RKO (cell line): ENCODE results near the gene HMGB3.
A peak's percentile ranks its signal among the peaks of the same experiment; 100 is the strongest.
"Not testable (repeated sequence)": the region's sequence is repeated elsewhere in the genome, so short reads cannot be mapped to it uniquely, and the experiment has no call there.

Source experiments
- DNase-seq: peaks from one replicate; pipeline ENCODE4 v3.0.0-alpha.2; 2016; ENCODE audit warnings: low spot score

The HMGB3 gene

GRCh38 chrX:150982788-150983520, at the start of gene HMGB3:
Gene HMGB3 (plus strand): TSS chrX:150983335. CDS start chrX:150985600, 2,265 bp downstream.
- peak; percentile 91 for DNase-seq

GRCh38 chrX:150933945-150934350, 49.2 kb upstream of the HMGB3 start:
- no peak for DNase-seq

DNA sequence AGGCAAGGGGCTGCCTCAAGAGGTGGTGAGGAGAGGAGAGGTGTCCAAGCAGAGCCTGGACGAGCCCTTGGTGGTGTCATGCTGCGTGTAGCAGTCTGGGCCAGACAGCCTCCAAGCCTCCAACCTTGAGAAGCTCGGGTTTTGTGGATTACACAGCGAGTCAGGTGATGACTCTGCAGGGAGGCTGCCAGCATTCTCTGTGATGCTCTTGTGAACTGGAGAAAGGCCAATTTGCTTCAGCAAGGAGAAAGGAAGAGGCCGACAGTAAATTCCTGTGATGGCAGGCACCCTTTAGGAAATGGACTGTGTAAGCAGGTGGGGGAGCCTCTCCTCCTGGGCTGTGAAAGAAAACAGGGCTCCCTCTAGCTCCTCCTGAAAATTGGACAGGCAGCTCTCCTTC, 48.7 kb upstream of the HMGB3 start:
- DNase-seq, result no peak

GRCh38 chrX:150935467-150935866, 47.7 kb upstream of the HMGB3 start:
- DNase-seq, result no peak

GRCh38 chrX:150936556-150936955, 46.6 kb upstream of the HMGB3 start:
- no peak for DNase-seq

- no peak for DNase-seq
Observed at GRCh38 chrX:150940844-150941495, 42.2 kb upstream of the HMGB3 start.

DNA sequence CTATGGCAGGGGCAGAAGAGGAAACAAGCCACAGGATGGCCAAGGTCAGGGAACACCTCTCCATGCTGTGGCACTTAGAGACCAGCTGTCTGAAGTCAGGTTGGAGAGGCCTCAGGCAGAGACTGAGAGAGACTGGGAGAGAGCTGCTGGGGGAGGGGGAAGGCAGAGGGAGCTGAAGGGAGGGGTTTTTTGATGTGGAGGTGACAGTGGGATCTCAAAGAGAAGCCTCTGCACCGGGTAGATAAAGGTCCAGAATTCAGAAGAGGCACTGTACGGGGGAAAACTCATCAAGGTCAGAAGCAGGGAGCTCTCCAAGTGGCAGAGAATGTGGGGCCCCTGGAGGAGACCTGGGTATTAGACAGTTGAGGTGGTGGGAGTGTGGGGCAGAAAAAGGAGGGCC, 41.6 kb upstream of the HMGB3 start:
- DNase-seq, result no peak

DNA sequence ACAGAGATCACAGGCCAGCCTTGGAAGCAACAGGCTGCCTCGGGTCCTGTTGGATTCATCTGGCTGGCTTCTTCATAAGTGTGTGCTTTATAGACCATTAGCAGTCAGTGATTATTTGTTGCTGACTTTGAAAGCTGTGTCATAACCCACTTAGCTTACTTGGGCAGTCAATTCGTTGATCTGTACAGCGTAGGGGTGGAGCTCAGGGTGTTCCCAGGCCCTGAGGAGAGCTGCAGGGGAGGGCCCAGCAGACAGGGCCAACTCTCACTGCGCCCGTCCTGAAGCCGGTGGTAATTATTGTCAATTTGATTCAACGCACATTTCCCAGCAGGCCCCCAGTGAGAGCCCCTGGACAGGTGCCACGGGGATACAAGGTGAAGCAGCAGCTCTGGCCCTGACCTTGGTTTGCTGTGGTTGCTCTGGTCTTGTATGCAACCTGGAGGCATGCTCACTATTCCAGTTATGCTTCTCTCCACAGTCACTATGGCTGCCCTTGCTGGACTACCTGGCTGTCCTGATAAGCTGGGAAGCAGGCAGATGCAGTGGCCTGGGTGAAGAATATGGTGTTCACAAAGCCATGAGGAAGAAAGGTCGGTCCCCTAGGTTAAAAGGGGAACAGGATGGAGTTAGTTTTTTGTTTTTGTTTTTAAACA, 40.1 kb upstream of the HMGB3 start:
- DNase-seq, result no peak

DNA sequence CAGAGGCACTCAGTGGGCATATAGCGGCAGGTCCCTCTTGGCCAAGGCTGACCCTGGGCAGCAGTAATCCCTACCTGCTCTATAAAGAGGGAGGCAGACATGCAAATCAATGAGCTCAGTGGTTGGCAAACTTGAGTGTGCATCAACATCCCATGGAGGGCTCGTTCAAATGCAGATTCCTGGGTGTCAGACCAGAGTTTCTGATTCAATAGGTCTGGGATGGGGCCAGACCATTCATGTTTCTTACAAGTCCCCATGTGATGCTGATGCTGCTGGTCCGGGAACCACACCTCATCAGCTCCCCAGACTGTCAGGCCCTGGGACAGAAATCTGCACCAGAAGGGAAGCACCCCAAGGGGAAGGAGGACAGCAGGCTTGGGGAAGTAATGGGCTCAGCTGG, 38.9 kb upstream of the HMGB3 start:
- no peak for DNase-seq

DNA sequence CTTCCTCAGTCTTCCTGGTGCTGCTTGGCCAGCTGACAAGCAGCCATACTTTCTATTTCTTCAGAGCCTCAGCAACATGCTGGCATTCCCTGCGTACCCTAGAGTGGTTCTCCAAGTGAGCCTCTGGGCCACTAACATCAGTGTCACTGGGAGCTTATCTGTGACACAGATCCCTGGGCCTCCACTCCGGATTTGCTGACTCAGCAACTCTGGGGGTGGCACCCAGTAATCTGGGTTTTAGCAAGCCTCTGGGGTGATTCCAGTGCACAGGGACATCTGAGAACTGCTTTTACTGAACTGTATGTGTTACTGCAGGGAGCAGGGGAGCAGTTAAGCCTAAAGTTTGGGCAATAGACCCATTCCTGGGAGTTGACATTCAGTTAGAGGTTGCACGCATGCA, 28.2 kb upstream of the HMGB3 start:
- DNase-seq, result no peak

GRCh38 chrX:150955590-150955989, 27.5 kb upstream of the HMGB3 start:
- DNase-seq, result no peak

- no peak for DNase-seq
Observed at GRCh38 chrX:150958177-150958576, 25.0 kb upstream of the HMGB3 start.

DNA sequence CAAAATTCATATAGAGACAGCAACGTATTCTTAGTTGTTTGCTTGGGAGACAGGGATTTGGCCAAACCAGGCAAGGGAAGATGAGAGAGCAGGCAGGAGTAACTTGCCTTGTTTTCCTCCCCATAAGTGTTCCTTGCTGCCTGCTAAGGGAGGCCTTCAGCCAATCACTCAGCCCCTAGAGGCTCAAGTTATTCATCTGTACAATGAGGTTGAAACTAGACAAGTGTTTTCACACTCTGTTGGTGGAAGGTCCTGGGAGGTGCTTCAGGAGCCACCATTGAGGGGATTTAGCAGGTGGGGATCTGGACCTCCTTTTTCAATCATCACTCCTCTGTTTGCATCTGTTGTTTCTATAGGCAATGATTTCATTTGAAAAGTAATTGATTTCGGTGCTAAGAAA, 23.6 kb upstream of the HMGB3 start:
- DNase-seq, result no peak

GRCh38 chrX:150961631-150962030, 21.5 kb upstream of the HMGB3 start:
- no peak for DNase-seq

GRCh38 chrX:150964416-150964815, 18.7 kb upstream of the HMGB3 start:
- DNase-seq, result not testable (repeated sequence)

GRCh38 chrX:150966235-150966634, 16.9 kb upstream of the HMGB3 start:
- no peak for DNase-seq

DNA sequence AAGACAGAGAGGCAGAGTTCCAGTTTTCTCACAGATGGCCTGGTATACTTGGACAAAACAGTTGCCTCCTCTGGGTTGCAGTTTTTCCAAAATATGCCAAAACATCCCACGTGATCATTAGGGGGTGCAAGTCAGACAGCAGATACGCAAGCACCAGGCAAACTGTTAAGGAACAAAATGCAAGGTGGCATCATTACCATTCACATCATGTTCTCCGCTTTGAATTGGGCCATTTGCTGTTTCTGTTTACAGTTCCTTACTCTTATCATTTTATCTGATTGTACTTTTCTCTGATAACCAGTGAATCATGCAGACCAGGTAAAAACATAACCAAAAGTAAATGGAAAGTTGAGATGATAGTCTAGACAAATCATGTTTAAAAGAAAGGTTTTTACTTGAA, 16.4 kb upstream of the HMGB3 start:
- DNase-seq, result no peak

GRCh38 chrX:150967786-150968185, 15.3 kb upstream of the HMGB3 start:
- no peak for DNase-seq

DNA sequence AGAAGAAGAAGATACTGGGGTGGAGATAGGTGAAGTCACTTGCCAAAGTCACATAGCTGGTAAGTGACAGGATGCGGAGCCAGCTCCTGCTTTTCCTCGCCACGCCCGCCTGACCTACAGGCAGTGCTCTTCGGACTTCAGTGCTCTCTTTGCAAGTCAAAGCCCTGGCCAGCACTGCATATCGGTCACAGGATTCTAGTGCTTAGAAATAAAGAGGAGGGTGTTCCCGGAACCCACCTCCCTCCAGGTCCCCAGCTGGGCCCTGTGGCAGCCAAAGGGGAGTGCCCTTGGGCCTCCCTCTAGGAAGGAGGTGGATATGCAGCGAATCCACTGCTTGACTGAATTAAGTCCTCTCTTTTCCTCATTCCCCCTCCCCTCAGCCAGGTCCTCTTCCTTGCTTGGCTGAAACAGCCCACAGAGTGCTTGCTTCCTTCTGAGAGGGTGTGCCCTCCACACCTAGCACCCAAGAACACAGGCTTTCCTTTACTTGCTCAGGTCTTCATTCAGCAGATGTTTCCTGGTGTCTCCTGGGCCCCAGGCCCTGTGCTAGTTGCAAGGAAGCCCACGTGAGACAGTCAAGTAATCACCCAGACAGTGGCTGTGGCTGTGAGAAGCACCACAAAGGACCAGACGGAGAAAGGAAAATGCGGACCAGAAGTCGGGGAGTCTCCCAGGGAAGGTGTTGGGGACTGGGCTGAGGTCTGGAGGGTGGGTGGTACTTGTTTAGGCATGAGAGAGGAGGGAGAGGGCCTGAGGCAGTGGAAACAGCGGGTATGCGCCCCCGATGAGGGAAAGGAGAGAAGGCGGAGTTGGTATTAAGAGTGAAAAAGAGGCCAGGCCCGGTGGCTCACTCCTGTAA, 14.0 kb upstream of the HMGB3 start:
- no peak for DNase-seq

DNA sequence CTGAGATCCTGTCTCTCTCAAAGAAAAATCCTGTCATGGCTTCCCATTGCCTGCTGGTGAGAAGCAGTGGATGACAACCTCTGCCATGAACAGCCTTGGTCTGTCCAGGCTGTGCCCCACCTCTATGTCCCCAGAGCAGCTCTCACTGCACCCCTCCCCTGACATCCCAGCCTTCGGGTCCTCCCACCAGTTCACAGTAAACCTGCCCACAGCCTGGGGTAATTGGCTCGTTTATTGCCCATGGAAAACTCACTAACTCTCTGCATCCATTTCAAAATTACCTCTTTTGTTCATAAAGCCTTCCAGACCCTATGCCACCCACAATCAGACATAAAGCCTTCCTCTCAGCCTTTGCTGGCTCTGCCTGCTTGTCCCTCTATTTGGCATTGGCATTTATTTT, 10.7 kb upstream of the HMGB3 start:
- no peak for DNase-seq

DNA sequence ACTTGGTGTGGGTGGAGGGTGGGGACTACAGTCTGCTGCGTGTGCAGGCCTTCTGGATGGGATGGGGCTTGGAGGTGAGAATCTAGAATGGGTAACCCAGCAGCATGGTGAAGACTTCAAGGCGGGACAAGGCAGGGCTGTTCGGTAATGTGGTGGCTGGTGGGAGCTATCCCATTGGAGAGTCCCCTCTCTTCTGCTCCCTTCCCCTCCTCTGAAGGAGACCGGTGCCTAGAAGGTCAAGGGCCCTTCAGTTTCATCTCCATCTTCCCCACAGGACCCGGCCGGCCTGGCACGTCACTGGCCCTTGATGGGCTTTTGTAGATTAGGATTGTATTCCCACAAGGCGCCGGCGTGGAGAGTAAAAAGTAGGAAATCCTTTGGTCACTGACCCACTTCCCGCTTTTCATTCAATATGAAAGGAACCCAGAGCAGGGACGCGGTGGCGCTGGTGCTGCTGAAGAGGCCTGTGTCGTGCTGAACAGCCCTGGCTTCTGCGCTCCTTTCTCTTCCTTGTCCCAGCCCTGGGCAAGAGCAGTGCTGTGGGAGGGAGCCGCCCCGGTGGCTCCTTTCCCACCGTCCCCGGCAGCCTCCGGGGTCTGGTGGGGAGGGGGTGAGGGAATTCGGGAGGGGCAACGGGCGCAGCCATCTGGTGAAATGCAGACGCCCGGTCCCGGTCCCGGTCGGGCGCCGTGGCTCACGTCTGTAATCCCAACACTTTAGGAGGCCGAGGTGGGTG, 7.3 kb upstream of the HMGB3 start:
- DNase-seq, result no peak
